Measurements from ENCODE around the gene OR10G6. TPM values are rescaled to one million over a fixed set of nuclear protein-coding genes. Genes with fewer than 3 reads are reported as not detected.

The OR10G6 gene
- total RNA-seq, 1 experiment from 2014 or later: not detected

DNA sequence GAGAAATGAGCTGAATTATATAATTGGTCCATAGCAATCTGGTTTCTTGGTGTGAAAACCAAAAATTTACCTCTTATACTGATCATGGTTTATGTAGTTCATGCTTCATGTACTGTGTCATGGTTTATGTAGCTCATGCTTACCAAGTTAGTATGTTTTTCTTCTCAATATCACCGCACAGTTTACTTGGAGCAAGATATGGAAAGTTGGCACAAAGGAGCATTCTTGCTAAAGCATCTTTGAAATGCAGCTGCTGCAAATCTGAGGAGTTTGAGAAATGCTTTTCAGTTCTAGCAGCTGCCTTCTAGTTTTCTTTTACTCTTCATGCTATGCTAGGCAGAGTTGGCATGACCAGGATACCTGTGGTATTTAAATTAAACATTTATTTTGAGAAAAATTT, 41.7 kb upstream of the OR10G6 start:
- no peak overlapping the region for H3K56ac ChIP-seq (ENCODE audit: insufficient read length, low read depth, low read length)
- no peak overlapping the region for H2AK5ac ChIP-seq (ENCODE audit: insufficient read length, low read length)
- no peak overlapping the region for H2BK12ac ChIP-seq (ENCODE audit: insufficient read length, low read depth, low read length)
- H3K9me3 ChIP-seq (ENCODE audit: control insufficient read depth, low read depth, low read length): no peaks in the 10 kb centered on the region
- no peak overlapping the region for H3K4ac ChIP-seq (ENCODE audit: low read depth, low read length)
- no peak overlapping the region for H3T11ph ChIP-seq (ENCODE audit: low read length)
- WGBS (ENCODE audit: extremely low coverage, insufficient read length, low lambda C conversion rate): no CpG with 5 or more reads among the region's 1 CpG
- H3K27me3 Mint-ChIP-seq (ENCODE audit: low read depth): peaks cover 1% of the 10 kb centered on the region; the same call in 1 of the 2 replicates
- no peak overlapping the region for H2AFZ ChIP-seq (ENCODE audit: low read length)
- no peaks in the 10 kb centered on the region for H3K9me3 Mint-ChIP-seq
- no peaks in the 10 kb centered on the region for H3K79me2 ChIP-seq (ENCODE audit: insufficient read depth, low read length)
- H3K4me3 Mint-ChIP-seq: no peak overlapping the region
- no peak overlapping the region for H3K9ac ChIP-seq (ENCODE audit: extremely low read depth, insufficient read length, low read length)
- H3K23ac ChIP-seq (ENCODE audit: insufficient read length, low read depth, low read length): no peak overlapping the region
- no peak overlapping the region for H2BK120ac ChIP-seq (ENCODE audit: low read depth, low read length, poor library complexity, severe bottlenecking)
- no peaks in the 10 kb centered on the region for H3K27me3 ChIP-seq (ENCODE audit: insufficient read depth, low read length)
- H3K23me2 ChIP-seq (ENCODE audit: insufficient read length, low read depth, low read length, poor library complexity, severe bottlenecking): no peaks in the 10 kb centered on the region
- no peaks in the 10 kb centered on the region for H3K36me3 Mint-ChIP-seq (ENCODE audit: insufficient read depth in 1 of 3, low read depth in 3 of 3)
- no peak overlapping the region for H2BK15ac ChIP-seq (ENCODE audit: low read depth, low read length)
- no peak overlapping the region for H3K18ac ChIP-seq (ENCODE audit: insufficient read length, low read depth, low read length)
- no peak overlapping the region for H2BK20ac ChIP-seq (ENCODE audit: low read depth, low read length, poor library complexity, severe bottlenecking)
- no peaks in the 10 kb centered on the region for H3K4me1 ChIP-seq (ENCODE audit: insufficient read depth, low read length)
- no peak for TF ChIP-seq CTCF (conservative IDR thresholded peaks at IDR 0.05)
- no peak for DNase-seq
- H3K4me2 ChIP-seq (ENCODE audit: insufficient read depth, insufficient read length, low read length): no peak overlapping the region
- no peak overlapping the region for H4K91ac ChIP-seq (ENCODE audit: insufficient read length, low read depth, low read length)
- no peak overlapping the region for H2BK5ac ChIP-seq (ENCODE audit: insufficient read length, low read length)
- H3K79me1 ChIP-seq (ENCODE audit: insufficient read depth, low read depth, low read length, poor library complexity, severe bottlenecking): no peaks in the 10 kb centered on the region
- no peak overlapping the region for H3K14ac ChIP-seq (ENCODE audit: insufficient read depth, low read length)
- H4K20me1 ChIP-seq (ENCODE audit: control insufficient read depth, insufficient read depth, insufficient read length): no peaks in the 10 kb centered on the region
- H4K8ac ChIP-seq (replicated peaks; ENCODE audit: insufficient read length, low read depth, low read length): no peak overlapping the region
- H4K5ac ChIP-seq (ENCODE audit: insufficient read length, low read depth, low read length): no peak overlapping the region
- no peak overlapping the region for H3K27ac Mint-ChIP-seq
- H3K27ac ChIP-seq (ENCODE audit: insufficient read length, low read depth, low read length): no peak overlapping the region
- peaks cover under 1 to 5% of the 10 kb centered on the region in 2 experiments for H3K4me1 Mint-ChIP-seq
